GM18517 (cell line): ENCODE measurements around the gene ANXA3.
"Not testable (repeated sequence)": the region's sequence is repeated elsewhere in the genome, so short reads cannot be mapped to it uniquely, and the experiment has no call there.

Experiments used
- ATAC-seq: cut with Tn5 transposase; IDR thresholded peaks from one replicate; pipeline ENCODE4 v1.9.1; 2021; ENCODE audit warnings: mild to moderate bottlenecking, moderate library complexity; ENCODE audit not compliant: unreplicated experiment

Gene ANXA3, protein sequence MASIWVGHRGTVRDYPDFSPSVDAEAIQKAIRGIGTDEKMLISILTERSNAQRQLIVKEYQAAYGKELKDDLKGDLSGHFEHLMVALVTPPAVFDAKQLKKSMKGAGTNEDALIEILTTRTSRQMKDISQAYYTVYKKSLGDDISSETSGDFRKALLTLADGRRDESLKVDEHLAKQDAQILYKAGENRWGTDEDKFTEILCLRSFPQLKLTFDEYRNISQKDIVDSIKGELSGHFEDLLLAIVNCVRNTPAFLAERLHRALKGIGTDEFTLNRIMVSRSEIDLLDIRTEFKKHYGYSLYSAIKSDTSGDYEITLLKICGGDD

DNA sequence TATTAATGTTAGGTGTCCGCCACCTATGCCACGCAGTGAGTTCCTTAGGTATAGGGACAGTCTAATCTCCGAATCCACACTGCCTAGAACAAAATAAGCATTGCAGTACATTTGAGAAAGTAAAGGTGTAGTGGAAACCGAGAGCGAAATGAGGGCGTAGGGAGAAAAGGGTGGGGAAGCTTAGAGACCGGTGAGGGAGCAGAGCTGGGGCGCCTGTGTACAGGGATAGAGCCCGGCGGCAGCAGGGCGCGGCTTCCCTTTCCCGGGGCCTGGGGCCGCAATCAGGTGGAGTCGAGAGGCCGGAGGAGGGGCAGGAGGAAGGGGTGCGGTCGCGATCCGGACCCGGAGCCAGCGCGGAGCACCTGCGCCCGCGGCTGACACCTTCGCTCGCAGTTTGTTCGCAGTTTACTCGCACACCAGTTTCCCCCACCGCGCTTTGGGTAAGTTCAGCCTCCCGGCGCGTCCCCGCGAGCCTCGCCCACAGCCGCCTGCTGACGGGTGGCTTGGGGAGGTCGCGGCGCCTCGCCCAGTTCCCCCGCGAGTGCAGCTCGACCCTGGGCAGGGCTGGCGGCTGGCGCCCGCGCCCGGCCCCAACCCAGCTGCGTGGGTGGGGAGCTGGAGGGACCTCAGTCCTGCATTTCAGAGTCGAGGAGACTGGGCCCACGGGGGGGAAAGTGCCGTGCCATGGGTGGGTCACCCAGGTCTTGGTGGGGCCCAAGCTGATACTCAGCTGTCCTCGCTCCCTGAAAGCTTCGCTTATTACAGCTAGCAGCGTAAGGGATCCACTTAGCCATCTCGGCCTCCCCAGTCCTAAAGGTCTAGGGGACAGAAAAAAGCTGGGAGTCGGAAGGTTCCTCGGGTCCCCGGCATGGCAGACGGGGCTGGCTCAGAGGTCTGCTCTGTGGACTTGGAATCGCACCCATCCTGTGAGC, at the start of gene ANXA3:
ANXA3 (plus strand) TSS at position 351 of the 932 bp plus-strand sequence. CDS start 2,704 bp downstream, outside the sequence.
- ATAC-seq, result peak; percentile 68

DNA sequence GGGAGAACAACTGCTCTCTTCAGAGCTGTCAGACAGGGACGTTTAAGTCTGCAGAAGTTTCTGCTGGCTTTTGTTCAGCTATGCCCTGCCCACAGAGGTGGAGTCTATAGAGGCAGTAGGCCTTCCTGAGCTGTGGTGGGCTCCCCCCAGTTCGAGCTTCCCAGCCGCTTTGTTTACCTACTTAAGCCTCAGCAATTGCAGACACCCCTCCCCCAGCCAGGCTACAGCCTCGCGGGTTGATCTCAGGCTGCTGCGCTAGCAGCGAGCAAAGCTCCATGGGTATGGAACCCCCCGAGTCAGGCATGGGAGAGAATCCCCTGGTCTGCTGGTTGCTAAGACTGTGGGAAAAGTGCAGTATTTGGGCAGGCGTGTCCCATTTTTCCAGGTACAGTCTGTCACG, 45.3 kb upstream of the ANXA3 start:
- not testable (repeated sequence) for ATAC-seq

DNA sequence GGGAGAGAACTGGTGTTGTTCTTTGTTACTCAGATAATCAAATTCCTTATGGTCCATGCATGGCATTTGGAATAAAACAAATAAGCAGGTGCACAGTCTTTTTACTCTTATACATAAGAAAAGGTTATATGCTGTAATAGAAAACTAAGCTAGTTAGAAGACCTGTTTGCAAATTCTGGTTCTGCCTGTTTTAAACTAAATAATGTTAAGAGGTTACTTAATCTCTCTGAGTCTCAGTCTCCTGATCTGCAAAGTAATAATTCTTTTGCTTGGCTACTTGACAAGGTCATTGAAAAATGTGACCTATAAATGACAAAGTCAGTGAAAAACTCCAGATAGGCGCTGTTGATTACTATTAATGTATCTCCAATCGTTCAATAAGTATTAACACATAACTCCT, 42.5 kb upstream of the ANXA3 start:
- no peak for ATAC-seq

- ATAC-seq, result no peak
These were observed 41.5 kb upstream of the ANXA3 start for GRCh38 chr4:78510108-78510507.

DNA sequence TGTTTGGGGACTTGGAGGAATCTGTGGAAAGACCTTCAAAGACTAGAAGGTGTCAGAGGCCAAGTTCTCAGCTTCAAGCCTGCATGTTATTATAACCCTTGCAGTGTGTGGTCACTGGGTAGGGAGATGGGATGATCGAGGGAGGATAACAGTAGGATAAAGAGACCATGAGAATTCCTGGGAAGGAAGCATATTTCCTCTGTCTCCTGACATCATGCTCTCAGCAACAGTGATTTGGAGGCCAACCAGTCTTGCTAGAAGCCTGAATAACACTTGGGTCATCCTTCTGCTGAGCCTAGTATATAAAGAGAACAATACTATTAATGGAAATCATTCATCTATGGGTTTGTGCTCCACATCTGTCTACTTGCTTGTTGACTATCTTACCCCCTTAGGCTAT, 40.9 kb upstream of the ANXA3 start:
- ATAC-seq, result no peak

DNA sequence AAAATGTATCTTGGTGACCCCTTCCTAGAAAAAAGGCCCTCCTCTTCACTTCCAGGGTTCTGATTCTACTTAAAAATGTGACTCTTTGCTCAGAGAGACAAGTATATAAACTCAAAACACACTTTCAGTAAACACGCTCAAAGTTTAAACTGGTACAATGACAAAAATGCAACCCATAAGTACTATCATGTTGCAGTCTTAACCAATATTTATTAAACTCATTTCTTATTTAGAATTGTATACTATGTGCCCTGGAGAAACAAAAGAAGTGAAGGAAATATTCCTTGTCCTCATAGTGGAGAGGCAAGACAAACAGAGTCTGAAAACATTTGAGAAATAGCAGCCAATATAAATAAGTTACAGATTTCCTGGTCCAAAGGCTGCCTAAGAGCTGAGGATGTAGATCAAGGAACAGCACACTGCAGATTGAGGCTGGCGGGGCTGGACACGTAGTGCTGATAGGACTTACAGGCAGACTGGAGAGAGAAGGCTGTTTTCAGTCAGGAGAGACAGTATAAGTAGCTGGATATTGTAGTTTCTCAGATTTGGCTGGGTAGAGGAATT, 39.1 kb upstream of the ANXA3 start:
- ATAC-seq, result no peak

GRCh38 chr4:78513411-78513975, 38.1 kb upstream of the ANXA3 start:
- no peak for ATAC-seq

DNA sequence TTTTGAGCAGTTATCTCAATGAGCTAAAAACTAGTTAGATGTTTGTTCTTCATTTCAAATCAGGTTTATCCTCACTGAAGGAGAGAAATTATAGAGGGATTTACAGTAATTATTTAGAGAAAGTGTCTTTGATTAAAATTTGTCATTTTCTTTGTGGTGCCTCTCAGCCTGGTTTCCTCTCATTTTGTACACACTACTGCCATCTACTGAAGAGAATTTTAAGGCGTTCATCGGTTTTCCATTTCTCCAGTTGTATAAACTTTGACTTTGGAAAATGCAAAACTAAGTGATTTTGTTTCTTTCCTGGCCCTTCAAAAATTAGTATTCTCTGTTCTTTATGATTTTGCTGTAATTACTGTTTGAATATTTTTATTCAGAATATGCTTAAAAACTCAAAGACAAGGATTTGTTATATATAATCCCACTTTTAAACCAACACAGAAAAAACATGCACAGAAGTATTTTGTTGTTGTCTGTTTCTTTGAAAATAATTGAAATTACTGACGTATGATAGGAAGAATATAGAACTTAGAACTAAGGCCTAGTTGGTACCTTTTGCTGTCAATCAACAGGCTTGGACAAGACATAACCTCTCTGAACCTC, 34.4 kb upstream of the ANXA3 start:
- no peak for ATAC-seq

GRCh38 chr4:78518561-78518960, 33.0 kb upstream of the ANXA3 start:
- no peak for ATAC-seq

DNA sequence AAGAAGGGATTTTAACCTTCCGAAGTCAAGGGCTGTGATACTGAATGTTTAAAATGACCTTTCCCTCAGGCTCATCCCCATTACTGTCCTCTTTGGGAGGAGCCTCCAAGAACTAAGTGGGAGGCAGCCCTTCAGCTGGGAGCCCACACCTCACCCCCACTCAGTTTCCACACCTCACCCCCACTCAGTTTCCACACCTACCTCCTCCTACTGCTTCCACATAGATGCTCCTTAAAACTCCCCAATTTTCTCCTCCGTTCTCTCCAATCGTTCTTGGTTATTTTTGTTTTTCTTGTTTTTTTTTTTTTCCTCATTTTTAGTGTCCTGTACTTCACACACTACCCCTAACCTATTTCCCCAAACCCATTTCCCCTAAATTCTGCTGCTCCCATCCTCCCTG, 31.6 kb upstream of the ANXA3 start:
- ATAC-seq, result no peak

DNA sequence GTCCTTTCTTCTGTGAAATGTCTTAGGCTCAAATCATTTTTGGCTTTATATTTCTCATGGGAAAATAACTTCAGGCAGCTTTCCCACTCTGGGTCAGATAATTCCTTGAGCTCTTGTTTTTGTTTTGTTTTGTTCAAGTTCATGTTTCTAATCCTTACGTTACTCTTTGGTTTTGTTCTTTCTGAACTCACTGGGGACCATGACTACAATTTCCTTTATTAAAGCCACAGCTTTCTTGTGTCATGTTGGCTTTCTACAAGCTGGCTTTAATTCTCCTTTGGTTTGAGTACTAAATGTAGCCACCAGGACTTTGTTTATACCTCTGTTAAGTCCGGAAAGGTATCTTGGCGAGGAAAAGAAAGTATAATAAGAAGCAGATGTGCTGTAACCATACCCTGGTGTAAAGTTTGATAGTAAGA, 30.8 kb upstream of the ANXA3 start:
- no peak for ATAC-seq

DNA sequence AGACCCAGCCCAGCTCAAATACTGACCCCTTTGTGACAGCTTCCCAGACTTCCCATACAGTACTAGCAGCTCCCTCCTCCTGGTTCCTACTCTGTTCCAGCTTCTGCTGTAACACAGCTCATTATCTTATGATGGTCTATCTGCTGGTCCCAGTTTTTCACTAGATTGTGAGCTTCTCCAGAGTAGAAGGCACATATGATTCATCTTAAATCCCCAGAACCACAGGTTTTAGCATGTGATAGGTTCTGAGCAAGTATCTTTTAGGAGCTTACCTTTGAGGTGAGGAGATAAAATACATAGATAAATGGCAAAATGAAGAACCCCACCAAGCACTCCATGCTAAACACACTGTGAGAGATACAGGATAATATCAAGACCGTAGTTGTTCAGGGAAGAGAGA, 27.6 kb upstream of the ANXA3 start:
- no peak for ATAC-seq

DNA sequence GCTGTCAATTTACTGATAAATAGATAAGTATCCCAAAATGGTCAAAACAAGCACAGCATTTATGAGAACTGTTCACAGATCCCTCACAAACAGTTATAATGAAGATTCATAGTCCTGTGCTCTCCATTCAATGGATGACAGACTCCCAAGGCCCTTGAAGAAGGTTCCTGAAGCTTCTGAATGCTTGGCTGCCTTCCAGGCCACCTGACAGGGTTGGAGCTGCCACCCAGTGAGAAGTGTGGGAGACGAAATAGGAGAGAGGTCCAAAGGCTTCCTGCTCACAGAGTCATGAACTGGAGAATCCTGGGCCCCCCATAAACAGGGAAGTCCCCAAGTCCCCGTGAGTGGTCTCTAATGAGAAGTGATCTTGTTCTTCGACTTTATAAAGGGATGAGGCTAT, 26.0 kb upstream of the ANXA3 start:
- no peak for ATAC-seq

GRCh38 chr4:78527103-78527502, 24.5 kb upstream of the ANXA3 start:
- no peak for ATAC-seq

DNA sequence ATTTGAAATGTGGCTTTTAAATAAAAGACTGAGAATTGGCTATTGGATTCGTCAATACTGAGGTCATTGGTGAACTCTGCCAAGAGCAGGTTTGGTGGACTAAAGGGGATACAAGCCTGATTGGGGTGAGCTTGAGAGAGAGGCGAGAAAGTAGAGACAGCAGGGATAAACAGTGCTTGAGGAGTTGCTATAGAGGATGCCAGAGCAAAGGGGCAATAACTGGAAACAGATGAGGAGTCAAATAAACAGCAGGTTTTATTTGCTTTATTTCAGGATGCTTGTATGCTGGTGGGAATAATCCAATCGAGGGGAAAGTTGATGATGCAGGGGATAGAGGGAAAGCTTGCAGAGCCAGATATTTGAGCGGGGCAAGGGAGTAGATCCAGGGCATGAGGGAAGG, 24.0 kb upstream of the ANXA3 start:
- no peak for ATAC-seq

DNA sequence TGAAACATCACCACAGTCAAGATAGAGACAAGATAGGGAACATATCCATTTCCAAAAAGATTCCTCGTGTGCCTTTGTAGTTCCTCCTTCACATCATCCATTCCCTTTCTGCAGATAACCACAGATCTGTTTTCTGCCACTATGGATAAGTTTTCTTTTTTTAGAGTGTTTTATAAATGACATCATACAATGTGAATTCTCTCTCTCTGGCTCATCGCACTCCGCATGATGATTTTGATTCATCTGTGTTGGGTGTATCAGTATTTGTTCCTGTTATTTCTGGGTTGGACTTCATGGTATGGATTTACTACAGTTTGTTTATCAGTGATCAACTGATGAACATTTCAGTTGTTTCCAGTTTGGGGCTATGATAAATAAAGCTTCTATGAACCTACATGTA, 23.2 kb upstream of the ANXA3 start:
- no peak for ATAC-seq

- ATAC-seq, result no peak
These were observed 21.9 kb upstream of the ANXA3 start for GRCh38 chr4:78529569-78530209.

- no peak for ATAC-seq
These were observed 19.5 kb upstream of the ANXA3 start for GRCh38 chr4:78532046-78532445.

DNA sequence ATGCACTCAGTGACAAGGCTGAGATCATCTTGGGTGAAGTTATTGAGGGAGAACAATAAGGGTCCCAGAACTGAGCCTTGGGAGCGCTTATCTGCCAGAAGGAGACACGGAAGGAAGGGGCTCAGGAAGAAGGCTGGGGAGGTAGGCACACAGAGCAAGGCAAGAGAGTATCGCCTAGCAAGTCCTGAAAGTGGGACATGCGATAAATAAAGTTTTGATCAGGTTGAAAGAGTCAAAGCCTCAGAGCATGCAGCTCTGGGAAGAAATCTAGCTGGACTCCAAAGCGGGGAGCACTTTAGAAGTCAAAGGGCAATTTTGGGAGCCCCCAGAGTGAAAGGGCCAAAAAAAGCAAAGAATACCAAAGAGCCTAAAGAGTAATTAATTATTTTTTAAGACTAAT, 17.7 kb upstream of the ANXA3 start:
- no peak for ATAC-seq

DNA sequence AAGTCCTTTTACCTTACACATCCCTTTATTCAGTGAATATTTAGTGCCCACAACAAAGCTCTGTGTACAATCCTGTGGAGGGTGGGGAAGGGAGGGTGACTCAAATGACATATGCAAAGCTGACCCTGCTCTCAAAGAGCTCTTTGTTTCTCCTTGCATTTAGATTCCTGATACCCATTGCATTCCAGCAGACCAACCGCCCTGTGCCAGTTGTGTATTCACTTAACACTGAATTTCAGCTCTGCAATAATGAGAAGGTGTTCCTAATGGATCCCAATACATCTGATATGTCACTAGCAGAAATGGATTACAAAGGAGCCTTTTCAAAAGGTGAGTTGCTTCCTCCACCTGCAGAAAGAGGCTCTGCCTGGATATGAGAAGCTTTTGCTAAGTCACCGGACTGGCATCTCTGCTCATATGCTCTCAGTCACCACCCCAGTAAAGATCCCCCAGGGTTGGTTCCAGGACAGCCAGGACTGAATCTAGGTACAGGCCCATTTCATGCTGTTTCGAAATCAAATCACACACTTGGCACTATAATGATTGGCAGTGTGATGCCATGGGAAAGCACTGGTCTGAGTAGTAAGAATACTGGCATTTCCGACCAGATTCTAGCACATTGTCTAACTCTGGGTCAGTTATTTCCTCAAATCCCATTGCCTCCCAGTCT, 17.1 kb upstream of the ANXA3 start:
- no peak for ATAC-seq
